Suppressor macrophage treated with lipopolysaccharide for 1 hour (primary cell): ENCODE measurements around the gene BCAP31.
"Not testable (repeated sequence)": the region's sequence is repeated elsewhere in the genome, so short reads cannot be mapped to it uniquely, and the experiment has no call there.

ENCODE experiments used
- DNase-seq, 3 donors: peaks; one replicate each; pipeline ENCODE4 v3.0.0-alpha.2; 2020 to 2022

Gene BCAP31

DNA sequence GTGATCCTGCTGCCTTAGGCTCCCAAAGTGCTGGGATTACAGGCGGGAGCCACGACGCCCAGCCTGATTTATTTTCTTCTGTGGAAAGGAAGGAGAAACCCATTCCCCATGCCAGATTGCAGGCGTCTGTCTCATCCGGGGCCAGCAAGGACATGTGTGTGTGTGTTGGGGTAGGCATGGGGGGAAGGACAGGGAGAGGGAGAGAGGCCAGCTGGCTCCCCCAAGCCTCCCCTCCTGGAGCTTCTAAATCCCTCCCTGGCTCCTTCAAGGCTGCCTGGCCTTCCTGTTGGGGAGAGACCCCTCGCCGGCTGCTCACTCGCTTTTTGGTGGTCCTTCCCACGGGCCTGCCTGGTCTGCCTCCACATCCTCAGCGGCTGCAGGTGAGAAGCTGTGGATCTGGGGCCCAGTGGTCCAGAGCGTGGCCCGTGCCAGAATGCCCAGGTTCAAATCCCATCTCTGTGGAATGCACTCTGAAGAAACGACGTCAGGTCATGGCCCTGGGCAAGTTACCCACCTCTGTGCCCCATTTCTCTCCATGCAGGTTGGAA, 38.5 kb upstream of the BCAP31 start:
- no peak for DNase-seq

DNA sequence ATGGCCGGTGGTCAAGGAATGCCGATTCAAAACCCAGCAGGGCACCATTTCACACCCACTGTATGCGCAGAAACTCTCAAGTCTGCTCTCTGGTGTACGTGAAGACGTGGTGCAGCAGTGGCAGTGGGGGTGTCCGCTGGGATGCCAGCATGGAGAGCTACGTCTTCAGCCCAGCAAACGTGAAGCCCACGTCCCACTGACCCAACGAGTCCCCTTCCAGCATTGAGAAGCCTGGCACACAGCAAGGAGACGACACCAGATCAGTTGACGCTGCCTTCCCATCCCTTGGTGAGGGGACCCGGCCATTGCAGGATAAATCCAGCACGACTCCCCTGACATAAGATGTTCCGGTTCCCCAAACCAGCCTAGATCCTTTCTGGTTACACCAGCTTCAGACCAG, 37.7 kb upstream of the BCAP31 start:
- DNase-seq: no peak

DNA sequence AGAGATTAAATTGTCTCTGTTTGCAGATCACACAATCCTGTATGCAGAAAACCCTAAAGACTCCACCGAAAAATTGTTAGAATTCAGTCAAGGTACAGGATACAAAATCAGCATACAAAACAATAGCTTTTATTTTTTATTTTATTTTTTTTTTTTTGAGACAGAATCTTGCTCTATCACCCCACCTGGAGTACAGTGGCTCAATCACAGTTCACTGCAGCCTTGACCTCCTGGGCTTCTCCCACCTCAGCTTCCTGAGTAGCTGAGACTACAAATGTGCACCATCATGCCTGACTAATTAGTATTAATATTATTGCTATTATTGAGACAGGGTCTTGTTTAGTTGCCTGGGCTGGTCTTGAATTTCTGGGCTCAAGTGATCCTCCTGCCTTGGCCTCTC, 30.9 kb upstream of the BCAP31 start:
- DNase-seq: no peak

DNA sequence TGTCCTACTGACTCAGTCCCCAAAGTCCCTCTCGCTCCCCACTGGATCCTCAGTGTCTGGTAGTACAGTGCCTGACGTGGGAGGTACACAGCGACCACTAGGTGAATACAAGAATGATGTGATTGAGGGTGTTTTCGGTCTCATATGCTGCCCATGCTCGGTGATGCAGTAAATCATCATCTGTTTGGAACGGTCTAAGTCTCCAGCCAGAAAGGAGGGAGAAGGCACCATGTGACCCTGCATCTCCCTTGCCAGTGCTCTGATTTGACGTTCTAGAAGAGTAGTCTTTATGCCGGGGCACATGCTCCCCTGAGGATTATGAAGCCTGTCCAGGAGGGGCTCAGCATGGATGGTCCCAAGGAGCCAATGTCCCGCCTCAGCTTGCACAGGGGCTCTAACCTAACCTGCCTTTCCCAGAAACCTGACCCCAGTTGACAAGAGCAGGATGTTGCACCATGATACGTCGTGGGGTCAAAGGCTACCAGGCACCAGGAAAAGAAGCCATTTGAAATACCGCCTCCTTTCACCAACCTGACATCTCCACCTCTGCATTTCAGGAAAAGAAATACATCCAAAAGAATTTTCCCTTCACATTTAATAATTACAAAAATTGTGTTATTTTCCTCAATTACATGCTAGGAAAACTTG, 26.1 kb upstream of the BCAP31 start:
- no peak for DNase-seq

DNA sequence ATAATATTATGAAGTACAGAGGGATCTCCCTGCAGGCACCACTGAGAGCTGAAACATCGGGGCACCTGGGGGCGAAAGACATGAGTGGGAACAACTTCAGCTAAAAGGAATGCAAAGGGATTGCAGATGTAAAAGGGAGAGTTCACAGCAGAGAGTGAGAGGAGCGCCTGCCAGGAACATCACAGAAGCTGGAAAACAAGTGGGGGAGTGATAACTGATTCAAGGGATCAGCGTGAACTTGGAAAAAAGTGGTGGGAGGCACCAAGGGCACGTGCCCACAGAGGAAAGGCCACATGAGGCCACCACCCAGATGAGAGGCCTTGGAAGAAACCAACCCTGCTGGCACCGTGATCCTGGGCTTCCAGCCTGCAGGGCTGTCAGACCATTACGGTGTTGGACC, 24.8 kb upstream of the BCAP31 start:
- not testable (repeated sequence) for DNase-seq

DNA sequence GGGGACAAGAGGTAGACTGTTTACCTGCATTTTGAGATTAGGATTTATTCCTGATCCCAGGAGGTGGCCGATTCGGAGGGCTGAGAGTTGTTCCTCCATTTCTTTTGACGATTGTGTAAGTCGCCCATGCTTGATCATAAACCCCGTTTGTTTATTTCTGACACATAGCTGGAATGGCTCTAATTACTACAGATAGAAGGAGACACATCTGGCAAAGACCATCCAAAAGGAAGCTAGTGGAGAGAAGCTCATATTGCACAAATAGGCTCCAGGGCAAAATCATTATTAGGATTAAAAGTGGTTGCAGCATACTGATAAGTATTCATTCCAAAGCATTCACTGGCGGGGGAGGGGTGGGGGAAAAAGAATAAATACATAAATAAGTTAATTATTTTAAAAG, 22.8 kb upstream of the BCAP31 start:
- not testable (repeated sequence) for DNase-seq

DNA sequence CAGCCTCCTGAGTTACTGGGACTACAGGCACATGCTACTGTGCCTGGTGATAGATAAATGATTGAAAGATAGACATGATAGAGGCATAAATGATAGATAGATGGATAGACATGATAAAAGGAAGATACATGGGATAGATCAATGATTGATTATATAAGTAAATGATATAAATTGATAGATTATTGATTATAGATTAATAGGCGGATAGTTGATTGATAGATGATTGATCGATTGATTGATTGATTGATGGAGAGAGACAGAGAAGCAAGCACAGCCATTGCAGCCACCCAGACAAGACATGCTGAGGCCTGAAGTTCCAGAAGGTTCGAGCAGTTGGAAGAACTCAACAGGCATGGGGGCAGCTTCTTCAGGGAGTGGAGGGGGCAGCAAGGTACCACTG, 22.2 kb upstream of the BCAP31 start:
- DNase-seq: no peak

DNA sequence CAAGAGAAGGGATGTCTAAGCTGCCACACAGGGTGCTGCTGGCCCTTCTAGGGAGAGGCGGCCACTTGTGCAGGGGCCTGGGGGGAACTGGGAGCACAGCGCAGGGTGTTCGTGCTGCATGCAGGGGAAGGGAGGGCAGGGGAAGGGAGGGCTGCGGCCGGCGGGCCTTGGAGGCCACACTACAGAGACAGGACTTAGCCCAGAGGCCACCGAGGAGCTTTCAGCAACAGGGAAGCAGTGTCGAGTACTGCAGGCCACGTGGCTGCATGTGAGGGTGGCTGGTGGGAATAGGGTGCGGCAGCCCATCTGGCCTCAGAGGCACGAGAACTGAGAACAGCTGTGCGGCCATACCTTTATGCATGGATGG, 20.9 kb upstream of the BCAP31 start:
- DNase-seq: not testable (repeated sequence)

DNA sequence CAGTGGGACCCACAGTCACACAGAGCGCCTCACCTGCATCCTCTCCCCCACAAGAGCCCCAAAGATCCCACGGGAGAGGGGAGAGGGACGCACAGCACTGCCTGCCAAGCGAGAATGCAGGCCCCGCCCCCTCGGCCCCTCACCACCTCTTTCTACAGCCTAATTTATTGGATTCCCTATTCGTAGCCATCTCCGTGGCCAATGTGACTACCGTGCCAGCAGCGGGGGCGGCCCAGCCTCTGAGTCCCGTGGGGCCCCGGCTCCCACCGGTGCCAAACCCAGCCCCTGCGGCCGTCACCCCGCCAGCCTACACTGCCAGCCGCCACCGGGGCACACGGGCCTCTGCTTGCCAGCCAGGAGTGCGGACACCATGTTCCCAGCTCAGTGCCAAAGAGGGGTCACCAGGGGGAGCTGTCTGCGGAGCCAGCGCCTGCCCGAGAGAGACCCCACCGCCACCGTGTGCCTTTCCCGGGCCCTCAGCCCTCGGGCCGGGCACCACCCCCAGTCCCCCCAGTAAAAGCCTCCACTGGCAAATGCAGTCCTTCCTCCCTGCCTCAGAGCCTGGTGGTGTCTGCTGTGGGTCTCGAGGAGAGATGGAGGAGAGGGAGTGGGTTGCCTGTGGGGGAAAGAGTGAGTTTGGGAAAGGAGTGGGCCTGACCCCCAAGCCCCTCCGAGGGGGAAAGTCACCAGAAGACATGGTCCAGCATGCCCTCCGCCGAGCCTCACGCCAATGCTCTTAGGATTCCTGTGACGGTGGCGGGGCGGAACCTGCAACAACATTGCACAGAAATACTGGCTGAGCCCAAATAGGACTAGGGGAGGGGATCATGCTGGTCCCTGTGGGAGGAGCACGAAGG, 20.3 kb upstream of the BCAP31 start:
- DNase-seq: no peak

DNA sequence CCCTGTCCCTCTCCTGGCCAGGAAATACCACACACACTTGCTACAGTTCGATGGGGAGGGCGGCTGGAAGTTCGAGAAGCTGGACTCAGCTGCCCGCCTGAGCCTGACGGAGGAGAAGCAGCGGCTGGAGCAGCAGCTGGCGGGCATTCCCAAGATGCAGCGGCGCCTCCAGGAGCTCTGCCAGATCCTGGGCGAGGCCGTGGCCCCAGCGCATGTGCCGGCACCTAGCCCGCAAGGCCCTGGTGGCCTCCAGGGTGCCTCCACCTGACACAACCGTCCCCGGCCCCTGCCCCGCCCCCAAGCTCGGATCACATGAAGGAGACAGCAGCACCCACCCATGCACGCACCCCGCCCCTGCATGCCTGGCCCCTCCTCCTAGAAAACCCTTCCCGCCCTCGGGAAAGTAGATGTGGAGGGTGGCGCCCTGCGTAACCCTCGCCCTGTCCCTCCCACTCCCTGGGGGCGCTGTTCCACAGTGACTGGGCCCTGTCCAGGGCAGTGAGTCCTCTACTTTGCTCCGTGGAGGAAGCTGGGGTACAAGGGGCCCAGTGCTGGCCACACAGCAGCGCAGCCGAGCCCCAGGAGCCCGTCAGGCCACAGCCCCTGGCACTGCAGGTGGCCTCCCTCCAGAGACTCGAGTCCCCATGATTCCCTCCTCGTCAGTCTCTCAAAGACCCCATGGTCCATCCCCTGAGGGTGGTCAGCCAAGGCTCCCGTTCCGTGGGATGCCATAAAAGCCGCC, 19.5 kb upstream of the BCAP31 start:
- not testable (repeated sequence) for DNase-seq

DNA sequence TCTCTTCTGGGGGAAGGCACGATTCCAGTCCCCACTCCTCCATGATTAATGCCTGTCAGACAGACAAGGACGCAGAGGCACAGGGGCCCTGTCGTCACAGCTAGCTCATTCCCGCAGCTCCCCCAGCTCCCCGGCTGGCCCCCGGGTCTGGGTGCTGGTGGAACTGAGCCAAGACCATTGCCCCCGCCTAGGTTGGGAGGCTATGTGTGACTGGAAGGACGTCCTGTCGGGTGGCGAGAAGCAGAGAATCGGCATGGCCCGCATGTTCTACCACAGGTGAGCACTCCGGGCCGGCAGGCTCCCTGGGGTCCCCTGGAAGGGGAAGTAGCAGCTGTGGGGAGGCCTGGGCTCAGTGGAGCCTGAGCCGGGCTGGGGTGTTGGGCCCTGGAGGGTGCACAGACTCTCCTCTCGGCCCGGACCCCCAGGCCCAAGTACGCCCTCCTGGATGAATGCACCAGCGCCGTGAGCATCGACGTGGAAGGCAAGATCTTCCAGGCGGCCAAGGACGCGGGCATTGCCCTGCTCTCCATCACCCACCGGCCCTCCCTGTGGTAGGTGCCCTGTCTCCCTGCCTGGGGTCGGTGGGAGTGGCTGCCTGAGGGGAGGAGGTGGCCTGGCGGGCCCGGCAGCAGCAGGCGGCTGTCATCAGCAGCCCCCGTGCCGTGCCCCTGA, 18.7 kb upstream of the BCAP31 start:
- not testable (repeated sequence) for DNase-seq

DNA sequence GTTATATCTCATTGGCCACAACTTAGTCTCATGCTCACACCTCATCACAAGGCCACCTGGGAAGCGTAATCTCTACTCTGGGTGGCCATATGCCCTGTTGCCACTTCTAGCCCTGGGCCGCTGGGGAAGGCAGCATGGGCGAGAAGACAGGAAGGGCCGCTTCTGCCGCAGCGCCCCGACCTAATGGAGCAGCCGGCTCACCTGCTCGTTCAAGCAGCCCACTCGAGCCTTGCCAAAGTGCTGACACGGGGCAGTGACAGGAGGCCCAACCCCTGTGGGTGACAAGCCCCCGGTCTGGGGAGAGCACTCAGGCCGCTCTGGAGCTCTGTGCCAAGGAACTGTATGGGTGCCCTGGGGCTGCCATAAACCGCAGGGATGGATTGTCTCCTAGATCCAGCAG, 17.9 kb upstream of the BCAP31 start:
- not testable (repeated sequence) for DNase-seq

DNA sequence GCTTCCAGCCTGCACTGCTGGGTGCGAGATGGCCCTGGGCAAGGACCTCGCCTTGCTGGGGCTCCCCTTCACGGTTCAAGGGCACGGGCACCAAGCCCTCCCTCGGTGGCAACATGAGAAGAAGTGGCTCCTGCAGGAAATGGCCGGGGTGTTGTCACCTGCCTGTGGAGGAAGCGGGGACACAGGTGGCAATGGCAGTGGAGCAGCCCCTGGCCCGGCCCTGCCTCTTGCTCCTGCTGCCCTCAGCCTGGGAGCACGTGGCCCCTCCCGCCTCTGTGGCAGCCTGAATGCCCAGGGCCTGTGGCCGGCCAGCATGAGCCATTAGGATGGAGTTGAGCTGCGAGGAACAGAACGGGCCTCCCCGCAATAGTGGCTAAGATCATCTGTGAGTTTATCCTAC, 17.3 kb upstream of the BCAP31 start:
- no peak for DNase-seq

DNA sequence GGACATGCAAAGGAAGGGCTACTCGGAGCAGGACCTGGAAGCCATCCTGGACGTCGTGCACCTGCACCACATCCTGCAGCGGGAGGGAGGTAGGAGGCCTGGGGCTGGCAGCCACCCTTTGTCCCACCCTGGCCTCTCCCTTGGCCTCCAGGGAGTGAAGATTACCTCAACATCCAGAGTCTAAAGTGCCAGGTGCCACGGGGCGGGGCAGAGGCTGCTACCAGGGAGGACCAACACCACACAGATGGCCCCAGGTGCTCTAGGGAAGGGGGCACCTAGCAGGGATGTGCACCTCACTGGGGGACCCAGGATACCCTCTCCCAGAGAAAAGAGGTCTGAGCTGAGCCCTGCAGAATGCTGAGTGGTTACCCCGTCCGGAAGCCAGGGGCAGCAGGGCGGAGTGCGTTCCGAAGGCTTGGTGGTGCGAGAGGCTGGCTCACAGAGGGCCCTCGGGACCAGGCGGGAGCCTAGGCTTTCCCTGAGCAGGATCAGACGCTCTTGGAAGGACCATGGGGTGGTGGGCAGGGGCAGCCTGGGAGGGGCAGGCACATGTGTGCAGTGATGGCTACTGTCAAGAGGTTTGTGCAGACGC, 16.5 kb upstream of the BCAP31 start:
- no peak for DNase-seq

DNA sequence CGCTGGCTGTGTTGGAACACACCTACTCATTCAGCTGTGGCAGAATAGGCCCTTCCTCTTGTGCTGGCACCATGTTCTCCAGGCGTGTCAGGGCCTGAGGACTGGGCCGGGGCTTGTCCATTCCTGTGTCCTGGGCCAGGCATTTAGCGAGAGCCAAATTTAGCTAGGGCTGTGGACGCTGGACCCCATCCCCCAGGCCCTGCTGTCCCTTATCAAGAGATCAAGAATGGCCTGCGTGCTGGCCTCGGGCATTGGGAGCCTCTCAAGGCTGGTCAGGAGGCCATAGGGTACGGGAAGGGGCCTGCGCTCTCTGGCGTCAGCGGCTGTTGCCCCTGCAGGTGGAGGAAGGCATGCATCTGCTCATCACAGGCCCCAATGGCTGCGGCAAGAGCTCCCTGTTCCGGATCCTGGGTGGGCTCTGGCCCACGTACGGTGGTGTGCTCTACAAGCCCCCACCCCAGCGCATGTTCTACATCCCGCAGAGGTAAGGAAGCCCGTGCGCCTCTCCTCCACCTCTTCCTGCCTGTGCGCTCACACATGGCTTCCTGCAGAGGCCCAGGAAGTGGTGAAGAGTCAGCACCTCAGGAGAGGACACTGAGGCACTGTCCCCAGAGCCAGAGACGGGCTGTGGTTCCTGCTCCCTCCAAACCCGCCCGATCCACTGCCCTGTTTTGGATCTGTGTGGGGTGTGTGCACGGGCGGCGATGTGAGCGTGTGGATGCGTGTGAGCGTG, 15.7 kb upstream of the BCAP31 start:
- DNase-seq: no peak

DNA sequence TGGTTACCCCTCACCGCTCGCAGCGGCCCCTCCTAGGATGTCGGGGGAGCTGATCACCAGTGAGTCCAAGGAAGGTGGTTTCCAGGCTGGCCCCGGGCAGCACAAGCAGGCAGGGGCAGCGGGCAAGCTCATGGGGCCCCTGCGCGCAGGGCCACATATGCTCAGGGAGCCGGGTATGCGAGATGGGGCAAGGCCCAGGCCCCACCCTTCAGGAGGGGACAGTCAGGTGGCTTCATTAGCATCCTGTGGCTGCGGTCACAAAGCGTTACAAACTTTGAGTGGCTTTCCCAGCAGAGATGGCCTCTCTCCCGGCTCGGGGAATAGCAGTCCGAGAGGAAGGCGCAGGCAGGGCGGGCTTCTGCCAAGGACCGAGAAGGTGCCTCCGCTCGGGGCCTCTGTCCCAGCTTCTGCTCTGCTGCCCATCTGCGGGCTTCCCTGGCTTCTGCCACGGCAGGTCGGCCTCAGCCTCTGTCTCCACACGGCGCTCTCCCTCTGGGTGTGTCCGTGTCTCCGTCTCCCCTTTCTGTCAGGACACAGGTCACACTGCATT, 13.9 kb upstream of the BCAP31 start:
- no peak for DNase-seq

DNA sequence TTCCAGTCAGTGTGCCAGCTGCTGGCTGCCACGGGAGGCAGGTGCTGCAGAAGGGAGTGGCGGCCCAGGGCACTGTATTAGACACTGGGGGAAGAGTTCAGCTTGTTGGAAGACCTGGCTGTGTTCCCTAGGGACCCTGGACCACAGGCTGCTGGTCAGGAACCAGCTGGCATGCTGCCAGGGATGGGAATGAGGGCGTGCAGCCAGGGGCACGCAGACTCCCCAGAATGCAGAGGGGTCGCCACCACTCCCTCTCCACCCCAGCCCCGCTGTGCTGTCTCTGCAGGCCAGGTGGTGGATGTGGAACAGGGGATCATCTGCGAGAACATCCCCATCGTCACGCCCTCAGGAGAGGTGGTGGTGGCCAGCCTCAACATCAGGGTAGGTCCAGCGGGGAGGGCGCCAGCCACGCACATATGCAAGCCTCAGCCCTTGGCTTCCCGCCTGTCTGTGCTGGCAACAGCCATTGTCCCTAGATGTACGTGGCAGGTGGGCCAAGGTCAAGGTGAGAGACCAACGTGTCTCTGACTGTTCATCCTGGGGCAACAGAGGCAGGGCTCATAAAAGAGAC, 12.8 kb upstream of the BCAP31 start:
- DNase-seq: no peak

DNA sequence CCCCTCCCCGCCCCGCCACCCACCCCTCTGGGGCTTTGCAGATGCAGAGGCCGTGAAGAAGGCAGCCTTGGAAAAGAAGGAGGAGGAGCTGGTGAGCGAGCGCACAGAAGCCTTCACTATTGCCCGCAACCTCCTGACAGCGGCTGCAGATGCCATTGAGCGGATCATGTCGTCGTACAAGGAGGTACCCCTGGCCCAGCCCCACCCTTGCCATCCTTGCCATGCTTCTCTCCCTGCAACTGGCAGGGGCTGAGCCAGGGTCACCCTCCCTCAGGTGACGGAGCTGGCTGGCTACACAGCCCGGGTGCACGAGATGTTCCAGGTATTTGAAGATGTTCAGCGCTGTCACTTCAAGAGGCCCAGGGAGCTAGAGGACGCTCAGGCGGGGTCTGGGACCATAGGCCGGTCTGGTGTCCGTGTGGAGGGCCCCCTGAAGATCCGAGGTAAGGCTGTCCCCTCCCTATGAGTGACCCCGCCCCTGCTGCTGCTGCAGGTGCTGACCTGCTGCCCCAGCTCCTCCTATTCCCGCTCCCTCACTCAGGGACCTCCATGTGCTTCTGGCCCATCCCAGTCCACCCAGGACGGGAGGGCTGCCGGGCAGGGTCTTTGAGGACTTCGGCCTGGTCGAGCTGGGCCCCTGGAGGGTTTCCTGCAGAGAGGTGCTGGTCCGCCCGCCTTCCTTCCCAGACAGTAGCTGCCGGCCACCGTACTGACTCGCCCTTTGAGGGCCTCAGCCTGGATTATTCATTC, 12.1 kb upstream of the BCAP31 start:
- DNase-seq: no peak

DNA sequence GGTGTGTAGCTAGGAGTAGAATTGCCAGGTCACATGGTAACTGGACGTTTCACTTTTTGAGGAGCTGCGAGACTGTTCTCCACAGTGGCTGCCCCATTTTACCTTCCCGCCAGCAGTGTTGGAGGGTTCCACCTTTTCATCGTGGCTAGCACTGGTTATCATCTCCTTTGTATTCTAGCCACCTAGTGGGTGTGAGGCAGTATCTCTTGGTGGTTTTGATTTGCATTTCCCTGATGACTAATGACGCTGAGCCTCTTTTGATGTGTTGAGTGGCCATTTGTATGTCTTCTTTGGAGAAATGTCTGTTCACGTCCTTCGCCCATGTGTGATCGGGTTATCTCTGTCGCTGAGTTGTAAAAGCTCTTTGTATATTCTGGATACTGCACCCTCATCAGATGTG, 11.1 kb upstream of the BCAP31 start:
- peak in 2 of 3 donors; percentile 26 to 48 for DNase-seq

DNA sequence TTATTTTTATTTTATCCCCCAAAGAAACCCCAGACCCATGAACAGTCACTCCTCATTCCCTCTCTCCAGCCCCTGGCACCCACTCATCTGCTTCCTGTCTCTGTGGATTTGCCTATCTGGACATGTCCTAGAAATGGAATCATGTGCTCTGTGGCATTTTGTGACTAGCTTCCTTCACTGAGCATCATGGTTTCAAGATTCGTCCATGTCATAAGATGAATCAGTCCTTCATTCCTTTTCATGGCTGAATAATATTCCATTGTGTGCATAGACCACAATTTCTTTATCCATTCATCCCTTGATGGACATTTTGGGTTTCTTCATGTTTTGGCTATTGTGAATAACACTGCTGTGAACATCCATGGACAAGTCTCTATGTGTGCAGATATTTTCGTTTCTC, 10.7 kb upstream of the BCAP31 start:
- peak in 2 of 3 donors; percentile 19 to 37 for DNase-seq
